Thymus (tissue), 11 donors: Measurements from ENCODE around the gene PDE7B. TPM values are rescaled to one million over a fixed set of nuclear protein-coding genes. Genes with fewer than 3 reads are reported as not detected.

Source experiments
- DNase-seq, 9 donors: peaks; one replicate each; pipeline ENCODE4 v3.0.0-alpha.2; 2013; ENCODE audit warnings: low spot score in 9 of 9, low read depth in 6 of 9, missing footprints in 1 of 9
- H3K27ac ChIP-seq, 2 donors: one replicate each; pipeline ENCODE4 v1.5.1; 2013; ENCODE audit warnings: control low read depth in 1 of 2, low read depth in 1 of 2, low read length in 1 of 2, mild to moderate bottlenecking in 1 of 2, moderate library complexity in 1 of 2
- H3K27me3 ChIP-seq, 2 donors: one replicate each; pipeline ENCODE4 v1.5.1; 2013; ENCODE audit warnings: low read length in 1 of 2; ENCODE audit not compliant: control insufficient read depth in 2 of 2, insufficient read depth in 1 of 2
- H3K36me3 ChIP-seq, 2 donors: one replicate each; pipeline ENCODE4 v1.5.1; 2013; ENCODE audit warnings: low read length in 1 of 2, mild to moderate bottlenecking in 1 of 2, moderate library complexity in 1 of 2; ENCODE audit not compliant: control insufficient read depth in 2 of 2, insufficient read depth in 2 of 2
- H3K4me1 ChIP-seq, 2 donors: one replicate each; pipeline ENCODE4 v1.5.1; 2013; ENCODE audit warnings: low read length in 2 of 2; ENCODE audit not compliant: control insufficient read depth in 2 of 2, insufficient read depth in 2 of 2
- H3K4me3 ChIP-seq, 2 donors: one replicate each; pipeline ENCODE4 v1.5.1; 2013; ENCODE audit warnings: low read length in 2 of 2, control low read depth in 1 of 2, mild to moderate bottlenecking in 1 of 2
- H3K9me3 ChIP-seq, 2 donors: one replicate each; pipeline ENCODE4 v1.5.1; 2013; ENCODE audit warnings: low read length in 1 of 2, mild to moderate bottlenecking in 1 of 2; ENCODE audit not compliant: control insufficient read depth in 2 of 2, insufficient read depth in 1 of 2
- WGBS: extraction: QIAGEN DNeasy Blood & Tissue Kit; methylation state at CpG from one replicate; pipeline ENCODE4 v1.1.7; 2013; 5-methylcytosine and 5-hydroxymethylcytosine counted together
- polyA plus RNA-seq: library from polyadenylated mRNA; stranded (reverse); fragments of 200-250 nt; gene quantifications from one replicate; pipeline ENCODE4 v1.2.3, GENCODE V29; 2013
- total RNA-seq: library from RNA; stranded (reverse); fragments of 120-200 nt; gene quantifications from one replicate; pipeline ENCODE4 v1.2.4, GENCODE V29; 2013
- donor health status: healthy.

The PDE7B gene
- total and polyA plus RNA-seq, 2 donors, result 4.4 to 5.8 TPM

- no peak for DNase-seq
- no peaks in the 10 kb centered on the region for H3K27me3 ChIP-seq
- H3K27ac ChIP-seq, result no peak overlapping the region
- WGBS, result 93% methylated on average over 4 of the region's 4 CpGs
- peaks cover 0 to 37% of the 10 kb centered on the region in 2 donors for H3K36me3 ChIP-seq
- no peak overlapping the region for H3K4me3 ChIP-seq
- H3K9me3 ChIP-seq, result no peaks in the 10 kb centered on the region
- peaks cover 0 to 9% of the 10 kb centered on the region in 2 donors for H3K4me1 ChIP-seq
These were observed 383.7 kb downstream of the PDE7B start for GRCh38 chr6:136235233-136235564.

GRCh38 chr6:136236466-136237293, 385.2 kb downstream of the PDE7B start:
- Histone ChIP-seq H3K36me3 (peaks cover 0 to 36% of the 10 kb centered on the region in 2 donors), H3K4me3 (no peak overlapping the region), H3K27me3 (no peaks in the 10 kb centered on the region), H3K9me3 (no peaks in the 10 kb centered on the region), H3K27ac (no peak overlapping the region), H3K4me1 (peaks cover 0 to 9% of the 10 kb centered on the region in 2 donors)
- DNase-seq, result no peak
- 65% methylated on average over 9 of the region's 9 CpGs for WGBS

GRCh38 chr6:136244061-136244616, 392.6 kb downstream of the PDE7B start:
- H3K27ac ChIP-seq, result no peak overlapping the region
- H3K9me3 ChIP-seq, result no peaks in the 10 kb centered on the region
- H3K4me3 ChIP-seq, result no peak overlapping the region
- H3K36me3 ChIP-seq, result peaks cover 0 to 29% of the 10 kb centered on the region in 2 donors
- peaks cover 0 to 2% of the 10 kb centered on the region in 2 donors for H3K4me1 ChIP-seq
- 99% methylated on average over 5 of the region's 5 CpGs for WGBS
- DNase-seq, result no peak
- H3K27me3 ChIP-seq, result no peaks in the 10 kb centered on the region
